SK-N-SH (cell line): ENCODE results near the gene P2RX3. TPM values are rescaled to one million over a fixed set of nuclear protein-coding genes. Genes with fewer than 3 reads are reported as not detected.

Experiments used
- CTCF ChIA-PET: fragments of 300-600, 350-600 bp; formaldehyde crosslinking; extraction: SDS; loops from one replicate; lab custom pipeline; 2021; lab: Yijun Ruan, JAX
- POLR2A ChIA-PET: fragments of 350-600 bp; sonication (Branson Sonifier 250); formaldehyde crosslinking; extraction: SDS; loops from one replicate; lab custom pipeline; 2020; ENCODE audit warnings: antibody characterized with exemption, inconsistent platforms; lab: Yijun Ruan, JAX
- DNase-seq: peaks from one replicate; pipeline ENCODE4 v3.0.0; 2012
- H2AFZ ChIP-seq: fragments of 200-600 bp; sonication (generic); 2 replicates; pipeline ENCODE4 v1.8.1; 2016; ENCODE audit warnings: antibody characterized with exemption, mild to moderate bottlenecking, low read depth
- H3F3A ChIP-seq: fragments of 200-600 bp; sonication (generic); replicated peaks from 2 replicates; pipeline ENCODE3; 2016; ENCODE audit warnings: antibody characterized with exemption, mild to moderate bottlenecking; ENCODE audit not compliant: insufficient read depth
- H3K27ac ChIP-seq, 2 experiments: fragments of 200-500 bp in 1 of 2; fragments of 200-600 bp in 1 of 2; sonication (Bioruptor generic) in 1 of 2; sonication (generic), shearing (Covaris generic) in 1 of 2; 2 replicates each; pipeline versions ENCODE4 v1.5.1 to v1.6.1; 2014 to 2016; ENCODE audit warnings: low read depth in 2 of 2, inconsistent platforms in 1 of 2, low read length in 1 of 2, mild to moderate bottlenecking in 1 of 2, mixed read lengths in 1 of 2
- H3K27me3 ChIP-seq: fragments of 200-600 bp; sonication (generic), shearing (Covaris generic); 2 replicates; pipeline ENCODE4 v1.6.1; 2016; ENCODE audit warnings: mixed run types; ENCODE audit not compliant: insufficient read depth
- H3K36me3 ChIP-seq, 2 experiments: fragments of 200-500 bp in 1 of 2; fragments of 200-600 bp in 1 of 2; sonication (Bioruptor generic) in 1 of 2; sonication (generic) in 1 of 2; replicated peaks in 1 of 2; 2 replicates each; pipeline versions ENCODE3 to v1.5.1; 2014 to 2016; ENCODE audit warnings: low read length in 1 of 2, mild to moderate bottlenecking in 1 of 2; ENCODE audit not compliant: insufficient read depth in 2 of 2, control insufficient read depth in 1 of 2
- H3K4me1 ChIP-seq, 2 experiments: fragments of 200-500 bp in 1 of 2; fragments of 200-600 bp in 1 of 2; sonication (Bioruptor generic) in 1 of 2; sonication (generic), shearing (Covaris generic) in 1 of 2; 2 replicates each; pipeline versions ENCODE4 v1.5.1 to v1.6.1; 2014 to 2016; ENCODE audit warnings: low read depth in 1 of 2, low read length in 1 of 2, mixed run types in 1 of 2; ENCODE audit not compliant: insufficient read depth in 2 of 2, control insufficient read depth in 1 of 2
- H3K4me2 ChIP-seq: fragments of 200-600 bp; sonication (generic), shearing (Covaris generic); 2 replicates; pipeline ENCODE4 v1.6.1; 2017; ENCODE audit warnings: mixed run types
- H3K4me3 ChIP-seq, 2 experiments: fragments of 200-500 bp in 1 of 2; fragments of 200-600 bp in 1 of 2; sonication (Bioruptor generic) in 1 of 2; sonication (generic), shearing (Covaris generic) in 1 of 2; 2 replicates each; pipeline versions ENCODE4 v1.5.1 to v1.8.1; 2014 to 2016; ENCODE audit warnings: low read depth in 2 of 2, inconsistent platforms in 1 of 2, low read length in 1 of 2, mild to moderate bottlenecking in 1 of 2, mixed read lengths in 1 of 2, moderate library complexity in 1 of 2
- H3K79me2 ChIP-seq: fragments of 200-600 bp; sonication (generic); 2 replicates; pipeline ENCODE4 v1.8.1; 2017; ENCODE audit warnings: mild to moderate bottlenecking; ENCODE audit not compliant: insufficient read depth
- H3K9ac ChIP-seq: fragments of 200-600 bp; sonication (generic); 2 replicates; pipeline ENCODE4 v1.6.1; 2017; ENCODE audit warnings: mixed run types
- H3K9me2 ChIP-seq: fragments of 200-600 bp; sonication (generic); 2 replicates; pipeline ENCODE4 v1.6.1; 2017; ENCODE audit warnings: mixed run types
- H3K9me3 ChIP-seq: fragments of 200-600 bp; sonication (generic); 2 replicates; pipeline ENCODE4 v1.6.1; 2017; ENCODE audit warnings: mixed run types, mild to moderate bottlenecking, moderate library complexity
- H4K20me1 ChIP-seq: fragments of 200-600 bp; sonication (generic); 2 replicates; pipeline ENCODE4 v1.6.1; 2017; ENCODE audit warnings: mild to moderate bottlenecking, mixed run types; ENCODE audit not compliant: insufficient read depth
- CHD2 ChIP-seq: fragments of 150-350 bp; IDR thresholded peaks from 2 replicates; pipeline ENCODE4 v1.6.1; 2018; ENCODE audit warnings: low read length; ENCODE audit not compliant: partially characterized antibody
- CTCF ChIP-seq: fragments of 200-600 bp; sonication (generic); IDR thresholded peaks from 2 replicates; pipeline ENCODE4 v1.6.1; 2017; ENCODE audit warnings: antibody characterized with exemption, mild to moderate bottlenecking, moderate library complexity
- FOSL2 ChIP-seq: IDR thresholded peaks from 2 replicates; pipeline ENCODE4 v1.4.0; 2012; ENCODE audit warnings: low read depth, mild to moderate bottlenecking, moderate library complexity, borderline replicate concordance
- FOXJ3 ChIP-seq: sonication (generic); formaldehyde crosslinking; IDR thresholded peaks from 2 replicates; pipeline ENCODE4 v1.5.1; 2020; ENCODE audit warnings: mild to moderate bottlenecking, missing genetic modification reagents
- GATA2 ChIP-seq: sonication (generic); formaldehyde crosslinking; IDR thresholded peaks from 2 replicates; pipeline ENCODE4 v1.5.0; 2020; ENCODE audit warnings: mild to moderate bottlenecking, missing genetic modification reagents
- IRF3 ChIP-seq: fragments of 150-350 bp; IDR thresholded peaks from 2 replicates; pipeline ENCODE4 v1.6.1; 2016; ENCODE audit warnings: mild to moderate bottlenecking, low read depth, low read length
- JUND ChIP-seq: IDR thresholded peaks from 2 replicates; pipeline ENCODE4 v1.4.0; 2012
- MAX ChIP-seq: IDR thresholded peaks from 2 replicates; pipeline ENCODE4 v1.4.0; 2012; ENCODE audit warnings: low read depth
- MEF2A ChIP-seq: IDR thresholded peaks from 2 replicates; pipeline ENCODE4 v1.4.0; 2012; ENCODE audit warnings: low read depth, borderline replicate concordance
- MXI1 ChIP-seq: IDR thresholded peaks from 2 replicates; pipeline ENCODE4 v1.6.1; 2012; ENCODE audit warnings: mild to moderate bottlenecking, low read depth, low read length, improper control_type of control experiment
- NFIC ChIP-seq: IDR thresholded peaks from 2 replicates; pipeline ENCODE4 v1.4.0; 2012; ENCODE audit warnings: borderline replicate concordance
- NRF1 ChIP-seq: IDR thresholded peaks from 2 replicates; pipeline ENCODE4 v1.6.1; 2012; ENCODE audit warnings: low read depth, mild to moderate bottlenecking, low read length
- RCOR1 ChIP-seq: fragments of 150-350 bp; IDR thresholded peaks from 2 replicates; pipeline ENCODE4 v1.6.1; 2017; ENCODE audit warnings: antibody characterized with exemption, low read length
- REST ChIP-seq: IDR thresholded peaks from 2 replicates; pipeline ENCODE4 v1.6.1; 2012; ENCODE audit warnings: mild to moderate bottlenecking, low read depth, low read length, moderate library complexity
- SIN3A ChIP-seq: IDR thresholded peaks from 2 replicates; pipeline ENCODE4 v1.6.1; 2012; ENCODE audit warnings: low read depth, mild to moderate bottlenecking, low read length, moderate library complexity, borderline replicate concordance
- TCF12 ChIP-seq: IDR thresholded peaks from 2 replicates; pipeline ENCODE4 v1.4.0; 2012
- TEAD4 ChIP-seq: IDR thresholded peaks from 2 replicates; pipeline ENCODE4 v1.4.0; 2012; ENCODE audit warnings: mild to moderate bottlenecking, borderline replicate concordance; ENCODE audit not compliant: insufficient read depth
- USF1 ChIP-seq: IDR thresholded peaks from 2 replicates; pipeline ENCODE4 v1.4.0; 2012; ENCODE audit warnings: low read depth, borderline replicate concordance
- YY1 ChIP-seq: IDR thresholded peaks from 2 replicates; pipeline ENCODE4 v1.4.0; 2012; ENCODE audit warnings: low read depth, mild to moderate bottlenecking
- ZBTB33 ChIP-seq: IDR thresholded peaks from 2 replicates; pipeline ENCODE4 v1.4.0; 2012; ENCODE audit warnings: low read depth, borderline replicate concordance
- WGBS: methylation state at CpG from one replicate; pipeline ENCODE4 v1.1.6; 2017; ENCODE audit warnings: low lambda C conversion rate; 5-methylcytosine and 5-hydroxymethylcytosine counted together
- polyA plus RNA-seq, 3 experiments: library from polyadenylated mRNA; depleted of rRNA; stranded (reverse); fragments of >200 nt; gene quantifications; 2 replicates each; pipeline ENCODE4 v1.2.3, GENCODE V29; 2012

Gene P2RX3
- polyA plus RNA-seq, 1 of the 3 experiments (the other 2 are of a cell fraction), result not detected

GRCh38 chr11:57417056-57417455 lies 78.9 kb downstream of the P2RX3 start:
- H3K9me2 ChIP-seq, result no peaks in the 10 kb centered on the region
- CTCF ChIA-PET, result interaction anchor here (2.0 kb wide), 1 partner anchor 41 kb away, joined by 9 read pairs; no protein-coding TSS in a partner anchor
- no peaks in the 10 kb centered on the region for H3K9me3 ChIP-seq
- no peaks in the 10 kb centered on the region for H4K20me1 ChIP-seq
- no peak overlapping the region for H3K4me2 ChIP-seq
- no peak overlapping the region for H3K9ac ChIP-seq
- H3K27me3 ChIP-seq, result no peaks in the 10 kb centered on the region
- H3K36me3 ChIP-seq, result no peaks in the 10 kb centered on the region
- no peak for DNase-seq
- H3K27ac ChIP-seq, result no peak overlapping the region
- H2AFZ ChIP-seq, result no peak overlapping the region
- POLR2A ChIA-PET, result no interaction called here
- WGBS, result 76% methylated on average over 2 of the region's 4 CpGs
- no peaks in the 10 kb centered on the region for H3K4me1 ChIP-seq
- no peaks in the 10 kb centered on the region for H3K79me2 ChIP-seq
- H3F3A ChIP-seq, result no peaks in the 10 kb centered on the region
- H3K4me3 ChIP-seq, result no peak overlapping the region
- TF ChIP-seq NRF1 (no peak), USF1 (no peak), JUND (no peak), ZBTB33 (no peak), MXI1 (no peak), FOXJ3 (no peak), TCF12 (no peak), IRF3 (no peak), SIN3A (no peak), MEF2A (no peak), NFIC (no peak), TEAD4 (no peak), FOSL2 (no peak), CTCF (no peak), YY1 (no peak), REST (no peak), MAX (no peak), GATA2 (no peak), RCOR1 (no peak), CHD2 (no peak)
